T-helper 1 cell treated with Interleukin-12 subunit alpha and Interleukin-12 subunit beta and Interleukin-4 antibody, amounts not matched to agents 30 ng/mL and 1 ng/mL, for 36 hours (primary cell): ENCODE measurements around the gene DOCK2. TPM values are rescaled to one million over a fixed set of nuclear protein-coding genes. Genes with fewer than 3 reads are reported as not detected.
"Not testable (repeated sequence)": the region's sequence is repeated elsewhere in the genome, so short reads cannot be mapped to it uniquely, and the experiment has no call there.

Source experiments
- intact Hi-C: fragments of 100-400 bp; cut with micrococcal nuclease; formaldehyde crosslinking; loops from one replicate; pipeline ENCODE4 v1.15.1; 2024
- total RNA-seq: library from RNA; stranded (reverse); gene quantifications from 2 replicates; pipeline ENCODE4 v1.2.3, GENCODE V29; 2022

Gene DOCK2
- total RNA-seq, 1 donor from 2014 or later: 346 TPM

DNA sequence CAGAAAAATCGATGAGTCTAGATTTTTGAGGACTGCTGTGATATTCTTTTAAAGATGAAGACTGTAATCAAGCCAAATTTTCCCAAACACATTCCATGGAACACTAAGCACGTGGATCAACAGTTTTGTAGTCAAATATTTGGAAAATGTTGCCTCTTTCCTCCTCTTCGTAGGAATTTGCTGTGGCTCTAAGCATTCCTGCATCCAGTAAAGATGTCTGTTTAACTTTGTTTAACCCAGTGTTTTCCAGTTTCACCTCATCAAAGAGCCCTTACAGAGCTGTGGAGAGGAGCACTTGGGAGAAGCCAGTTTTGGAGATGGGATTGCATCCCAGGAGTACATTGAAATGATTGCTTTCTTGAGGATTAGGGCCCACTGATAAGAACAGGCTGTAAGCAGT is 284.3 kb downstream of the DOCK2 start:
- intact Hi-C loops: no loop called here

DNA sequence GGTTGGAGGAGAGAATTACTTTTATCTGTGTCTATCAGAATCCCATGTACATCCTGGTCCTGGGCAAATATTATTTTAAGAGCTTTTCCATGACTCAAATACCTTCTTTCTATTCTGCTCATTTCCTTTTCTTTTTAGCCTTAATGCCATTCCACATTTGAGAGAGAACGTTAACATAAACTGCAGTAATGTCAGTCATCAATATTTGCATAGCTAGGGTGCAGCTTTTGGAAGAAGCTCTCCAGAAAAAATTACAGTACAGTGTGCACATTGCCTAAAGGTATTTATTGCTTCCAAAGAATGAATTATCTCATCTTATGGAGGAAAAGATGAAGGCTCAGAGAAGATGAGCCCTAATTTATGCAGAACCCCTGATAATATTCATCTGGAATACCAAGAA is 284.9 kb downstream of the DOCK2 start:
- intact Hi-C loops: no loop called here

DNA sequence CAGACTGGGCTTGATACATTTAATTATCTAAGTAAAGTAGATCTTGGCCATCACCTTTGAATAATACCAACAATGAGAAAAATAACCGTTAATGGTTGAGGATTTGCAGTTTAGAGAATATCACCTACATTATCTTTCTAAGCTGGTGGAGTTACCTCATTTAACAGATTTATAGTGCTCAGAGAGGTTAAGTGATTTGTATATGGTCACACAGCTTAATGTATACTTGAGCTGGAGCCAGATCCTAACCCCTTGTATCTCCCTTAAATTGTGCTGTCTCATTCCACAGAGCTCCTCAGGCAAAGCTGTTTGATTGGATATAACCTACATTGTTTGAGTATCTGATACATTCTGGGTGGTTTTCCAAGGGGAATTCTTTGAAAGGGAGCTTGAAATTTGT is 285.4 kb downstream of the DOCK2 start:
- intact Hi-C loops: no loop called here

DNA sequence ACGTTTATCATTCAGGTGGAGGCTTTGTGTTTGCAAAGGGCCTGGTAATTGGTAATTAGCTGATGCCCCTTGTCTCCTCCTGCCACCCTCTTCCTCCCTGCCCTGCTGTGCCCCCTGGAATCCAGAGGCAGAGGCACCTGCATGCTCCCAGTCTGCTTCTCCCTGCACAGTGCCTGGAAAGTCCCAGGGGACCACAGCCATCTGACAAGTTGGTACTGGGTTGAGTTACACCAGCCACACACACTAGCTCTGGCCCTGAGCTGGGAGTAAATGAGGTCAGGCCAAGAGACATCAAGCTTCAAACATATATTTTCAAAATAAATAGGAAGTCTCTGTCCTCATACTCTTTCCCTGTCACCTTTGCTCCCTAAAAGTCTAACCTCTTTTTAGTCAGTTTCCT is 286.9 kb downstream of the DOCK2 start:
- intact Hi-C loops: no loop called here

DNA sequence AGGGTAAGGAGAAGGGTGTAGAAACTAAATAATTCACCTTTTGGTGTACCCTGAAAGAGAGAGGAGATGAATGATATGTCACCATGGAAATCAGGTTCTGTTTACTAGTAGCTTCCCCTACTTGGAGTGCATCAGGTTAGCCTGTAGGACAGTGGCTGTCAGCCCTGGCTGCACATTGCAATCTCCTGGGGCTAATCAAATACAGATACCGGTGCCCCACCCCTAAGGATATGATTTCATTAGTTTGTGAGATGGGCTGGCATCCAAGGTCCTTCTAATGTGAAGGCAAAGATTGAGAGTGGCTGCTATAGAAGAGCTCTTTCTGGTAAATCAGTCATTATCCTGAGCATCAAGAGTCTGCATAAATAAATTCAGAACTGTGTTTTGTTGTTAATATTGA is 296.1 kb downstream of the DOCK2 start:
- intact Hi-C loops: no loop called here

DNA sequence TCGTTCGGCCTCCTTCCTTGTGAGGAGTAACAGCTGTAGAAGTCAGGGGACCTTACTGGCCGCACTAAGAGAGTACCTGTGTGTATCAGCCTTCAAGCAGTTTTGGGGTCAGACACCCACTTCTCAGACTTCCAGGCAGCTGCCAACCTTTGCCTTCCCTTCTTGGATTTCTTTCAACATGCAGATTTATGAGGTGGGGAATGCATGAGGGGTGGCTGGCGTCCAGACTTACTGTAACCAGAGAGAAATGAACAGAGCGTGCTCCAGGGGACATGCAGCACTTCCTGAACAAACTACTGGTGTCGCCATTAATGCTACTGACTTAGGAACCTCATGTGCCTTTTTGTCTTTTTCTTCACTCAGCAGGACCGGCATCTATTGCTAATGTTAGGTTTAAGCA is 296.5 kb downstream of the DOCK2 start:
- intact Hi-C loops: no loop called here

DNA sequence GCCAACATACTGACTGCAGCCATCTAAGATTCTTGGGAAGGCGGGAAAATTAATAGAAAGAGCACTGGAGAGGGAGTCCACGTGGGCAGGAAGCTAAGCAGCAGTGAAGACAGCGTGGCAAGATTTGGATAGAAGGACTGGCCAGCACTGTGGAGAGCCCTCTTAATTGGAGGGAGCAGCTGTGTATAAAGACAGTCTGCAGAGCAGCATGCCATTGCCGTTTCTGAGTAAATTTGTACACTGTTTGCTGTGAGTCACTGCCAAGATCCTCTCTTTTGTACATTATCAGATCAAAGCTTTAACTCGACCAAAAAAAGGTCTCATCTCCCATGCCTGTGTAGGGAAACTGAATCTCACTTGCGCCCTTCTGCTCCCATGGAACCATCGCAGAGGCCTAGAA is 297.9 kb downstream of the DOCK2 start:
- intact Hi-C loops: no loop called here

DNA sequence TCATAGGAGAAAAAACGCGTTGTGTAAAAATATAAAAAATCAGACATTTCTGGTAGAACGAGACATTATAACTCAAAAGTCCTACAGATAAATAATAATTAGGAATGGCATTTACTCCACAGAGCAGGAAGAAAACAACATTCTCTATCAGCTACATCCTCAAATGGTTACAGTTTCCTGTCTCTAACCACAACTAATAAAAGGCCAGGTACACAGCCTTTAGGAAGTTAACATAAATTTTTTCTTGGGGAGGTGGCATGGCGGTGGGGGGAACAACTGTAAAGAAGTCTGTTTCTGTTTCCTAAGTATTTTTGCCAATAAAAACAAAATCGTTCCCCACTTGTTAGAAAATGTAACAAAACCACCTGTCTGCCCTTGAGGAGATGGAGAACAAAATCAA is 298.7 kb downstream of the DOCK2 start:
- intact Hi-C loops: no loop called here

DNA sequence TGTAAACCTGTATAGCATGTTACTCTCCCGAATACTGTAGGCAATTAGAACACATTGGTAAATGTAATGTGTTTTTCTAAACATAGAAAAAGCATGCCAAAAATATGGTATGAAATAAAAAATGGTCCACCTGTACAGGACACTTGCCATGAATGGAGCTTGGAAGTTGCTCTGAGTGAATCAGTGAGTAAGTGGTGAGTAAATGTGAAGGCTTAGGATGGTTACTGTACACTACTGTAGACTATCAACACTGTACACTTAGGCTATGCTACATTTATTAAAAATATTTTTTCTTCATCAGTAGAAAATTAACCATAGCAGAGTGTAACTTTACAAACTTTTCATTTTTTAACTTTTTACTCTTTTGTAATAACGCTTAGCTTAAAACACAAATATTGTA is 301.4 kb downstream of the DOCK2 start:
- intact Hi-C loops: no loop called here

DNA sequence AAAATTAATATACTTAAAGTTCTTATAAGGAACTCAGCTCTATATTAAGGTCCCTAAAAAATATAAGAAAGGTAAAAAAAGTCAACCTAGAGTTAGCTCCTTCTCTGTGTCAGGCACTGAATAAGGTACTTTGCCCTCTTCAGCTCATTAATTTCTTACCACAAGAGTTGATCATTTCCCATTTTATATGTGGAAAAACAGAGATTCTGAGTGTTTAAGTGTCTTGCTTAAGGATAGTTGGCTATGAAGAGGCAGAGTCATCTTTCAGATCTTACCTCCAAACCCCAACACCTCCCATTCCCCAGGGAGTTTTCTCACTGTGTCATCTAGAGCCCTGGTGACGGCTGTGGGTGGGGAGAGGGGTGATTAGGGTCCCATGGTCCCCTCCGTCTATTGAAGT is 302.7 kb downstream of the DOCK2 start:
- intact Hi-C loops: no loop called here

DNA sequence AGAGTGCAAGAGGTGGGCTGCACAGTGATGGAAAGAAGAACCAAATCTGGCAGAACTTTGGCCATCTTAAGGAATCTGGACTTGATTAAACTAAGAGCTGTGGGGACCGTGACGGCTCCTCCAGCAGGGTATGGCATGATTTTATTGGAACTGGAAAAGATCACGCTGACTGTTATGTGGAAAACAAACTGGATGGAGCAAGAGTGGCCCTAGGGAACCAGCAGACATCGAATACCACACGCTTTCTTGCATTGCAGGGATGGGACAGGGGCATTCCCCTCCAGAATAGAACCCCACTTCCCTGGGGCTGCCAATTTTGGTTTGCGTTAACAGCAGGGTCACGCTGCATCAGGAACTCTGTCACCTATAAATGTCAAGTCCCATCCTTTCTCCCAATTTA is 304.5 kb downstream of the DOCK2 start:
- intact Hi-C loops: no loop called here

DNA sequence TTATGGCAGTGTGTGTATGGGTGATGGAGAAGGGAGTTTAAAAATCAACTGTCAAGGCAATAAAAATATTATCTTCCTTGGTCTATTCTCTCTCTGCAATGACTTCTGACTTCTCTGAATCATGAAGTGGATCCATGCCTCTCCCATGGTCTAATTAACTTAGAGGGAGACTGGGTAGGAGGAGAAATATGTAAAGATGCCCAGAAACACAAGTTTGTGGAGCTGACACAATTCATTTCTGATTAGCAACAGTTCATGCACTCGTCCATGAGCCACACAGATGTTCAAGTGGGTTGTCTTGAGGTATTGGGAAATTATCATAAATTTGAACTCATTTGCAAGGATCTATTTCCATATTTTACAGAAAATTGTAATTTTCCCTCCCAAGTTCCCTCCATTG is 305.1 kb downstream of the DOCK2 start:
- intact Hi-C loops: no loop called here

DNA sequence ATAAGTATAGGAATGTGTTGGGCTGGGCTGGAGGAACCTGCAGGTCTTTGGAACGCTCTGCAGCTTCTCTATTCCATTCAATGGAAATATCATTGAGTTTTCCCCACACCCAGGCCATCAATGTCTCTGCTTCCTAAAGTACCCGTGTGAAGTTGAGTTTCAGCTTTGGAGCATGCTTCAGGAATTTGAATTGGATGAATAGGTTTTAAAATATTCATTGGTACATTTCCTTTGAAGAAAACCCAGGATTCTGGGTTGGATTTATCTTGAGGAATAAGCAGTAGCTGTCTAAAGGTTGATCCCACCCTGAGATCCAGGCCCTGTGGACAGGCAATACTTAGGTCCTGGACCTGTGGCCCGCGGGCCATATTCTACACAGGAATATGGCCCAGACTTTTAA is 306.0 kb downstream of the DOCK2 start:
- intact Hi-C loops: no loop called here

DNA sequence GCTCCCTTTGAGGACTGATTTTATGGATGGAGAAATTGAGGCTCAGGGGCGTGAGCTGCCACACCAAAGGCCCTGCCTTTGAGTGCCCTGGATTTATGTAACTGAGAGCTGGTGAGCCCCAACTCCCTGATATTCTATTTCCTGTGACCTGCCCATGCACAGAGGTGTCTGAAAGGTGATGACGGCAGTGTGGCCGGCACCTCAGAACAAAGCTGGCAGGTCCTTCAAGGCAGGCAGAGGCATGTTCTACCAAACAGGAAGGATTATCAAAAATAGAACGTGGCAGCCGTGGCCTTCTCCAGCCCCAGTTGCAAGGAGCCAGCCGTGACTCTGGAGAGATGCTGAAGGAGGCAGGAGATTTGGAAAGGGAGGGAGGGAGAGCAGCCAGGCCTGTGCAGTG is 307.0 kb downstream of the DOCK2 start:
- intact Hi-C loops: no loop called here

DNA sequence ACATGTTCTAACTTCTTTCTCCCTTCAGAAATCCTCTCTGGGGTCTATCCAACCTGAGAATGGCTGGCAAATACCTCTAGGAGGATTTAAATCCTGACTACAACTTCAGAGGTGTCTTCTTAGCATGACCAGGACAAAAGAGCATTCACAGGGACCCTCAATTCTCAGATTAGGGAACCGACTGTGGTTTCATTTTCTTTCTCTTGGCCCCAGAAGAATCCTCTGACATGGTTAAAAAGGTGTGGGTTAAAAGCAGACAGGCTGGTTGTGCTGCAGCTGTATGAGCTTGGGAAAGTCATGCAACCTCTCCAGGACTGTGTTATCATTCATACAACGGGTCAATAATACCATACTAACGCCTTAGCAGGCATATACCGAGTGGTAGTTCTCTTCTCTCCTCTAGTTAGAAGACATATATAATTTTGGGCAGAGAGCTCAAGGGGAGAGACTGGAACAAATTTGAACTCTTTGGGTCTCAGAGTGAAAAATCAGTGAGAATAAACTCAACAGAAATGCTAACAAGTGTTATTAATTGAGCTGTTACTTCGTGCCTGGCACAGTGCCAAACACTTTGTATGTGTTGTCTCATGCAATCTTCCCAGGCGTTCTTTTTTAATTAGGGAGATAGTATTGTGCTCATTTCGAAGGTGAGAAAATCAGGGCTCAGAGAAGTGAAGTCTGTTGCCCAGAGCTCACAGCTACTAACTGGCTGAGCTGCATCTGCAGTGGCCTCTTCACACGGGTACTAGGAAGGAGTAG is 308.0 kb downstream of the DOCK2 start:
- intact Hi-C loops: no loop called here

DNA sequence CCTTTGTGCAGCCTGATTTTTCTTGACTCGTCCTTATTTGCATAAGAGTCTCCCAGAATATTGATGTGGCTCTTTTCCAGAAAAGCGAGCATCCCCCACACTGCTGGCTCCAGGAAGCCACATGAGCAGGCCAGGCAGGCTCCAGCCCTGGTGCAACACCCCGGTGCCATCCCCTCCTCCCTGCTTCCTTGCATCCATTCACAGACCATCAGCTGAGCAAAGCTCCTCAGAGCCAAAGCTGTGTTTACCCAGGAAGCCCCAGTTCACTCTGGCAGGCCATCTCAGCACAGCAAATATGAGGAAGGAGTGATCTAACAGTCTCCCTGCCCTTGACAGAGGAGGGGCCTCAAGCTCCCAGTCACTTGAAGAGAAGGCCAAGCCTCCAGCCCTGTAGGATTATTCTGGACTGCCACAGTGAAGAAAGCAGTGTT is 308.8 kb downstream of the DOCK2 start:
- intact Hi-C loops: no loop called here

DNA sequence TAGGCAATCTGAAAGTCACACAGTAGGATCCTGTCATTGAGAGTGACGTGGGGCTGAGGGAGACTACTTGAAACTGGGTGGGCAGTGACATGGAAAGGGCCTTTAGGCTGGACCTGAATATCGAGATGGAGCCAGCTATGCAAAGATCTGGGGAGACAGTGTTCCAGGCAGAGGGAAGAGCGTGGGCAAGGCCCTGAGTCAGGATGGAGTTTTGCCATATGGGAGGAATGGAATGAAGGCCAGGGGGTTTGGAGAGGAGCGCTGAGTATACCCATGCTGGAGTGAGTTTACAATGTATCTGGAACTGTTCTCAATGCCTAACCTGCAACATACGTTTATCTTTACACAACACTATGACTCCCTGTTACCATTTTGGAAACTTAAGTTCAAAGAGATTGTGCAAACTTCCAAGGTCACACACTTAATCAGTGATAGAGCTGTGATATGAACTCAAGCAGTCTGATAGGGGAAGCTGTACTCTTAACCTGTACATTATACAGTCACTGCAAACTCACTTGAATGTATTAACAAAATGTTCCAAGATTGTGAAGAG is 309.7 kb downstream of the DOCK2 start:
- intact Hi-C loops: no loop called here

DNA sequence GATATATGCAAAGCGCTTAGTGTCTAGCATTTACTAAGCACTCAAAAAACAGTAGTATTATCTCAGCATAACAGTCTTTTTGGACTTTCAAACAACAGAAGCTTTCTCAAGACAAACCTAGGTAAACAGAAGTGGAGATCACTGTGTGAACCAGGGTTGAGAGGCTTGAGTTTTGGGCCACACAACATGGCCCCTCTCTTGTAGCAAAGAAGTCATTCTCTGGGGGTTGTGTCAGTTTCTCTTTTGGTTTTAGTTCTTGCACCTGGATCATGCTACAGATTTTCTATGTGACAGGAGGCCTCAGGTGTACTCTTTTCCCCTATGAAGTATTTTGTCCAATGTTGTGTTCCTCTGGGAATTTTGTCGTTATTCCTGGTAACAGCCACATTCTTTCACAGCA is 313.3 kb downstream of the DOCK2 start:
- intact Hi-C loops: no loop called here

DNA sequence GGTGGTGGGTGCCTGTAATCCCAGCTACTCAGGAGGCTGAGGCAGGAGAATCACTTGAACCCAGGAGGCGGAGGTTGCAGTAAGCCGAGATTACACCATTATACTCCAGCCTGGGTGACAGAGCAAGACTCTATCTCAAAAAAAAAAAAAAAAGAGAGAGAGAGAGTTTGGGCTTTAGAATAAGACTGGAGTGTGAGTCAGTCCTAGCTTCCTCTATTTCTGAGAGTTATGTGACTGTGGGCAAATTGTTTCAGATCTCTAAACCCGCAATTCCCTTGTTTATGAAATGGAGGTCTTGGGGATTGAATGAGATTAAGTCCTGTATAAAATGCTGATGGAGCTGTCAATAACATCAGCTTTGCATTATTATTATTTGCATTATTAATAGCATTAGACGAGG is 316.1 kb downstream of the DOCK2 start:
- intact Hi-C loops: not testable (repeated sequence)

DNA sequence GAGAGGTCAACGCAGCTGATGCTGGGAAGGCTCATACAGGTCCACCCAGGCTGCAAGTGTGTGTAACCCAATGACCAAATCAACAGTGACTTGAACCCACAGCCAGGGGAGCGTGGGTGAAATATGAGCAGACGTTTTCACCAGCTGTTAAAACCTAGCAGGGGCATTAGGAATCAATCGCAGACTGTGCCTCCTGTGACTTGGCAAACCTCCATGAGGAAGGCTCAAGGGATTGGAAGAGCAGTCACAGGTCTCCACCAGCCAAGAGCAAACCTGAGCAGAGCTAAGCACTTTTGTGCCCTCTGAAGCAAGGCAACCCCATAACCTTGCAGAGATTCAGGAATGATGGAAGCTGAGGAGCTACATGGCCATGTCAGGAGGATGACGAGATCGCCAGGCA is 317.7 kb downstream of the DOCK2 start:
- intact Hi-C loops: no loop called here

DNA sequence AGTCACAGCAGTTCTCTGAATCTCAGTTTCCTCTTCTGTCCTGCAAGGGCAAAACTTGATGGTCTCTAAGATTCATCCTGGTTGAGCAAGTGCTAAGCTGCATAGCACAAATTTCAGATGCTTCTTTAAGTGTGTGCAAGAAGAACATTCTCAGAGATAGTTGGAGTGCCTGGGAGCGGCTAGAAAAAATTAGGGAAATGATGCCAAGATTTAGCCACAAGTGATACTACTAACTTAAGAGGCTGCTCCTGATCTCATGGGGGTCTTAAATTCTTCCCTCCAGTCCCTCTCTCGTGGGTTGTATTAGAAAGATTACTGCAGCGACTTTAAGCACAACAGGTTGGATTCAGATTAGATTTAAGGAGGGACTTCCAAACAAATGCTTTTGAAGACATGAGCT is 319.1 kb downstream of the DOCK2 start:
- intact Hi-C loops: no loop called here

DNA sequence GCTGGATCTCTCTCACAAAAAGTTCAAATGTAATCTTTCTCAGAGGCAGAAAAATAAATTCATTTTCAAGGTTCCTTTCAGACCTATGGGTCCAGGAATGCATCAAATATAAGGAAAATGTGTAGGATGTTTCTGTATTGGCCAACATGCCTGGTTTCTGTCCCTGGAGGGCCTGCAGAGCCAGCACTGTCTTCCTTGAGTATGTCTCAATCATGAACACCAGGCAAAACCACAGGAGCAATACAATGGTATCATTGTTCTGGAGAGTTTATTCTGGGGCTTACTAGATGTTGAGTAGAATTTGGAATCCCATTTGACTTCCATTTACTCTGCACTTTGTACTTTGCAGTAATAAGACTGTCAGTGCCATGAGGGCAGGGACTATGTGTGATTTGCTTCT is 319.7 kb downstream of the DOCK2 start:
- intact Hi-C loops: no loop called here

DNA sequence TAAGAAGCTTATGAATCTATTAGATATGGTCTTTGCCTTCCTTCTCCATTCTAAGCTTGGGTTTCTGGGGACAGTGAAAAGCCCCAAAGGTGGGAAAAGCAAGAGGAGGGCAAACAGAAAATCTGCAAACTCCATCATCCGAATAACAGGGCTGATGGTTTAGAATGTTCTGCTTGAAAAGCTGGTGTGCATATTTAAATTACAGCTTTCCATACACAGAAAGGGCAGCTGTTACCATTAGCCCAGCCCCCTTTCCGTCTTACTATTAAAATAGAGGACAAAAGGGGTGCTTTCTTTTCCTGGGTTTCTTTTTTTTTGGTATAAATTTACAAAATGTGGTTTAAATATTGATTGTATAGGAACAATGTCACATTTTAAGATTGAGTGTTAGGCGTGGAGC is 321.2 kb downstream of the DOCK2 start:
- intact Hi-C loops: no loop called here

DNA sequence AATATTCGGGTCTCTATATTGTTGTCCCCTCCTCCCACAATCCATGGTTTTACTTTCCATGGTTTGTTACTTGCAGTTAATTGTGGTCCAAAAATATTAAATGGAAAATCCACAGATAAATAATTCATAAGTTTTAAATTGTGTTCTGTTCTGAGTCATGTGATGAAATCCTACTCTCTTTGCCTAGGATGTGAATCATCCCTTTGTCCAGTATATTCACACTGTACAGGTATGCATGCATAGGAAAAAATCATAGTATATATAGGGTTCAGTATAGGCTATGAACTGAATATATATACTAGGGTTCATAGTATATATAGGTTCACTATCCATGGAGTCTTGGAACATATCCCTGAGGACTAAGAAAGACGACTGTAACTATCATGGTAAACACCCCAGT is 323.6 kb downstream of the DOCK2 start:
- intact Hi-C loops: no loop called here
